Activated CD8-positive, alpha-beta memory T cell treated with anti-CD3 and anti-CD28 coated beads for 36 hours (primary cell): ENCODE measurements around the gene DNAJB12. TPM values are rescaled to one million over a fixed set of nuclear protein-coding genes. Genes with fewer than 3 reads are reported as not detected.
"Not testable (repeated sequence)": the region's sequence is repeated elsewhere in the genome, so short reads cannot be mapped to it uniquely, and the experiment has no call there.

ENCODE experiments used
- CTCF ChIA-PET: fragments of 350-600 bp; sonication (Branson Sonifier 250); formaldehyde crosslinking; loops from one replicate; lab custom pipeline; 2021; ENCODE audit warnings: antibody characterized with exemption; lab: Charles Lee
- POLR2A ChIA-PET: fragments of 350-600 bp; sonication (Branson Sonifier 250); formaldehyde crosslinking; loops from one replicate; lab custom pipeline; 2021; ENCODE audit warnings: antibody characterized with exemption; lab: Charles Lee
- total RNA-seq, 2 experiments: library from RNA; stranded (reverse); gene quantifications; one replicate each; pipeline ENCODE4 v1.2.3, GENCODE V29; 2021

DNAJB12 gene
- total RNA-seq, 2 experiments from 2014 or later, result 28.0 to 28.7 TPM

DNA sequence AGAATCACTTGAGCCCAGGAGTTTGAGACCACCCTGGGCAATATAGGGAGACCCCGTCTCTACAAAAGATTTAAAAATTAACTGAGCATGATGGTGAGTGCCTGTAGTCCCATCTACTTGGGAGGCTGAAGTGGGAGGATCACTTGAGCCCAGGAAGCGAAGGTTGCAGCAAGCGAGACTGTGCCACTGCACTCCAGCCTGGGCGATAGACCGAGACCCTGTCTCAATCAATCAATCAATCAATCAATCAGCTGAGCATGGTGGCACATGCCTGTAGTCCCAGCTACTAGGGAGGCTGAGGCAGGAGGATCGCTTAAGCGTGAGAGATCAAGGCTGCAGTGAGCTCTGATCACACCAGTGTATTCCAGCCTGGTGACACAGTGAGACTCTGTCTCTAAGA is 40.5 kb downstream of the DNAJB12 start:
- POLR2A ChIA-PET, result no interaction called here
- CTCF ChIA-PET, result interaction anchor here (0.7 to 1.3 kb wide), 2 partner anchors 9 to 30 kb away, joined by 3 read pairs; no protein-coding TSS in a partner anchor

DNA sequence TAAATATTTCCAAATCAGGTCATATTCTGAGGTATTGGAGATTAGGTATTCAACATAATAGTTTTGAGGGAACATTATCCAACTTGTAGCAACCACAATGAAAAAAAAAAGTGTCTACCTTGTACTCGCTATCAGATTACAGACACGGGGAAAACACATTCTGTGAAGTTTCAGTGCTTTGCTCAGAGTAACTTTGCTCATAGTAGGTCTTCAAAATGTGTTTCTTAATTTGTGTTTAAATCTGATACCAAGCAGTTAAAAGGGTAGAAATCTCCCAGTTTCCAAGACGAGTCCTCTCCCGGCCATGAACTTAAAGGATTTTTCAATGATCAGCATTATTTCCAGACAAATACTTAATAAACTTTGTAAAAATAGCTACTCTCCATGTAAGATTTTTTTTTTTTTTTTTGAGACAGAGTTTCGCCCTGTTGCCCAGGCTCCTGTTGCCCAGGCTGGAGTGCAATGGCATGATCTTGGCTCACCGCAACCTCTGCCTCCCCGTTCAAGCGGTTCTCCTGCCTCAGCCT is 41.8 kb downstream of the DNAJB12 start:
- CTCF ChIA-PET, result no interaction called here
- POLR2A ChIA-PET, result no interaction called here

DNA sequence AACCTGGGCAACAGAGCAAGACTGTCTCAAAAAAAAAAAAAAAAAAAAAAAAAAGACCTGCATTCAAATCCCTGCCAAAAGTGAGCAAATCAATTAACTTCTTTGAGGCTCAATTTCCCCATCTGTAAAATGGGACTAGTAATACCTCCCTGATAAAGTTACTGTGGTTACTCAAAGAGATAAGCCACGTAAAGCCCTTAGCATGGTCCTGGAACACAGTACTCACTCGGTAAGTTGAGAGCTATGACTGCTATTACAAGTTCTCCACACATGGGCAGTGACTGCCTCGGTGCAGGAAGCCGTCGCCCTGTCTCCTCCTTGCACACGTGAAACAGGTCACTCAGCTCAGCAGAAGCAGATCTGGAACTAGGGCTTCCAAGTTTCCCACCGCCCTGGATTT is 43.1 kb downstream of the DNAJB12 start:
- POLR2A ChIA-PET, result no interaction called here
- CTCF ChIA-PET, result interaction anchor here (0.6 to 1.1 kb wide), 3 partner anchors 10 to 26 kb away, joined by 3 to 7 read pairs (median 5); no protein-coding TSS in a partner anchor

DNA sequence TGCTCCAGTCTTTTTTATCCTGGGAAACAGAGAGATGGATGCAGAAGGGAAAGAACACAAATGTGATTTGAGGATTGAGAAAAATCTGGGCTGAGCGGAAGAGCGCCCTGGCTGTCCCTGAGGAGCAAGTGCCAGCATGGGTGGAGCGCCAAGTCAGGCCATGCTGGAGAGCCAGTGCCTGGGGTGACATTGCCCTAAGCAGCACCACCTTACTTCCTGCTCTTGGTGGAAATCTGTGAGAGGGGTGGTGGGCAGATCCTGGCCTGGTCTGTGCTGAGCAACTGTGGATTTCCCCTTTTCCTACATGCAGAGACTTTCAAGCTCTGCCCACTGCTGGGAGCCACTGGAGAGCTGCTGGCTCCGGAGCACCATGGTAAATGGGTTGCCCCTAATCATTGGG is 44.1 kb downstream of the DNAJB12 start:
- ChIA-PET CTCF (interaction anchor here (0.6 to 1.1 kb wide), 4 partner anchors 11 to 32 kb away, joined by 3 to 7 read pairs (median 4); no protein-coding TSS in a partner anchor), POLR2A (no interaction called here)

DNA sequence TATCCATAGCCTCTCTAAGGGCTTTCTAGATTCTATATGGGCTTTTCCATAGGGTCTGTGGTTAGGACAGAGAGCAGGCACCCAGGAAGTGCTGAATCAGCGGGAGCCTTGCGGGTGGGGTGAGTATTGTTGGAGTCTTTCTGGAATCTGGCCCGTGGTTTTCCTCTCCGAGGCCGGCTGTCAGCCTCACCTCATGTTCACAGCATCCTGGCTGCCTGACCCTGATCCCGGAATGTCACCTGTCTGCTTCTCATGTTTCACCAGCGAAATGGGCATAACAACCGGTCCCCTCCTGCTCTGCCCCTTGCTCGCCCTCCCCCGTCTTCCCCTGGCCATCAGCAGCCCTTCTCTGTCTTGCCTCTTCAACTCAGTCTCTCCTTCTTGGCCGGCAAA is 44.5 kb downstream of the DNAJB12 start:
- POLR2A ChIA-PET, result no interaction called here
- CTCF ChIA-PET, result interaction anchor here (1.1 kb wide), 1 partner anchor 32 kb away, joined by 3 read pairs; no protein-coding TSS in a partner anchor

DNA sequence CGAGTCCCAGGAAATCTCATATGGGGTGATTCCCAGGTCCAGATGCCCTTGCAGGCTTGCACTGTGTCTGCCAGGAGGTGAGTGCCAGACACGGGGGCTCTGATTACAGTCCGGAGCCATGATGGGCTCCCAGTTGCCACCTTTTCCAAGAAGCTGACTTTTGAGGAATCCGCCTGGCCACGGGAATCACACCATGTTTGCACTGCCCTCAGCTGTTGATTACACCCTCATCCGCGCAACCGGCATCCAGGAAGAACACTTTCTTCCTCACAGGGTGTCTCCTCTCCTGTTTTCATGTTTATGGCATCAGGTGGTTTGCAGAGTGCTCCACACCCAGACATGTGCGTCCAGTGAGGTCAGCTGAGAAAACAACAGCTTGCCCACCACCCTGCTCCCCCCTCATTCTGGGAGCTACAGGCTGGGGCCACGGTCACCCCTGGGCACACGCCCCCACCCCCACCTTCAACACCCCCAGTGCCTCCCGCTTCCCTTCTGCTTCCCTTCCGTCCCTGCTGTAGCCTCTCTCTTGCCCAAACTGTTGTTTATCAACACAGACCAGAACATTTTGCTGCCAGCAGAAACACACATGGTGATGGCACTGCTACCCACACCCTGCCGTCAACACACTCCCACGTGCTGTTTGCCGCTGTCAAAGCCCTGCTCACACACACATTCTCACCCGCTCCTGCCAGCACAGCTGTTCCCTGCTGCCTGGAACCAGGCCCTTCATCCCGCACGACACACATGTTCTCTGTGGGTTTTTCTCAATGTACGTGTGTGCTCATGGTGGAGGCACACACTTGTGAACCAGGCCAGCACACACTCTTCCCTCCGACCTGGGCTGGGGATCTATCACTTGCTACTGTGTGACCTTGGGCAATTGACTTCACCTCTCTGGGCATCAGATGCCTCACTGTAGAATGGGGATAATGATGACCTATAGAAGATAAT is 45.2 kb downstream of the DNAJB12 start:
- ChIA-PET POLR2A (interaction anchor here (0.5 to 1.8 kb wide), 3 partner anchors 9 to 89 kb away, joined by 3 to 13 read pairs (median 8); no protein-coding TSS in a partner anchor), CTCF (interaction anchor here (0.6 to 1.0 kb wide), 2 partner anchors 9 to 13 kb away, joined by 3 to 6 read pairs; no protein-coding TSS in a partner anchor)

DNA sequence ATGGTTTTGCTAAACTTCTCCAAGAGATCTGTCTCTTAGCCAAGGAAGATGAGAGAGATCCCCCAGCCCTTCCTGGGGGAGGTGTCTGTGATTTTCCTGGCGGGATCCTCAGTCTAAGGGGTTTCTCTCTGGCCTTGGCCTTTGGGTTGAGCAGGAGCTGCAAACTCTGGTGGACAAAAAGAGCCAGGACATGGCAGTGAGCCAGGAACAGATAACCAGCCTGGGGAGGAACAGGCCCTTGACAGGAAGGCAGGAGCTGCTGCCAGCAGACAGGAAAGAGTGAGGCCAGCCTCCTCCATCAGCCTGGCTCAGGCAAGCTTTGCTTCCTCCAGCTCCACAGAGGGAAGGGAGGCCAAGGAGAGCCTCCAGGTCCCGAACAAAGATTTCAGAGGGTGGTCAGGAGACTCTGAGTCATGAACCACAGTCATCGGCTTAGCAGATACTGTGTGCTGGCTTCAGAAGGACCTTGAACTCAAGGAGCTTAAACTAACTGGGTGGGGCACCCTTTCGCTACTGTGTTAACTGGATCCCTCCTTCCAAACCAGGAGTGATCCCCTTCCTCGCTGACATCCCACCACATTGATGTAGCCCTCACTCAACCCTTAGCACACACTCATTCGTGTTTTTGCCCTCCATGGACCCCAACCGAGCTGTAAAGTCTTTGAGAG is 46.3 kb downstream of the DNAJB12 start:
- ChIA-PET CTCF (interaction anchor here (0.6 to 1.0 kb wide), 2 partner anchors 10 to 12 kb away, joined by 3 to 6 read pairs; no protein-coding TSS in a partner anchor), POLR2A (interaction anchor here (0.5 to 1.8 kb wide), 5 partner anchors 10 to 88 kb away, joined by 3 to 13 read pairs (median 5); no protein-coding TSS in a partner anchor)

DNA sequence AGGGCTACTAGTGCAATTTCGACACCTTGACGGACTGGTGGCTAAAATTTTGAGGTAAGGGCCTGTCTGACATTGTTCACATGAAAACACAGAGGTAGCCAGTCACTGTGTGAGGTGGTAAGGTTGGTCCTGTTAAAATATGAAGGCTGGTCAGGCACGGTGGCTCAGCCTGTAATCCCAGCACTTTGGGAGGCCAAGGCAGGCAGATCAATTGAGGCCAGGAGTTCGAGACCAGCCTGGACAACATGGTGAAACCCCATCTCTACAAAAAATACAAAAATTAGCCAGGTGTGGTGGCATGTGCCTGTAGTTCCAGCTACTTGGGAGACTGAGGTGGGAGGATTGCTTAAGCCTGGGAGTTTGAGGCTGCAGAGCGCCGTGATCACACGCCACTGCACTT is 47.0 kb downstream of the DNAJB12 start:
- CTCF ChIA-PET, result not testable (repeated sequence)
- POLR2A ChIA-PET, result interaction anchor here (1.8 kb wide), 1 partner anchor 10 kb away, joined by 13 read pairs; no protein-coding TSS in a partner anchor

DNA sequence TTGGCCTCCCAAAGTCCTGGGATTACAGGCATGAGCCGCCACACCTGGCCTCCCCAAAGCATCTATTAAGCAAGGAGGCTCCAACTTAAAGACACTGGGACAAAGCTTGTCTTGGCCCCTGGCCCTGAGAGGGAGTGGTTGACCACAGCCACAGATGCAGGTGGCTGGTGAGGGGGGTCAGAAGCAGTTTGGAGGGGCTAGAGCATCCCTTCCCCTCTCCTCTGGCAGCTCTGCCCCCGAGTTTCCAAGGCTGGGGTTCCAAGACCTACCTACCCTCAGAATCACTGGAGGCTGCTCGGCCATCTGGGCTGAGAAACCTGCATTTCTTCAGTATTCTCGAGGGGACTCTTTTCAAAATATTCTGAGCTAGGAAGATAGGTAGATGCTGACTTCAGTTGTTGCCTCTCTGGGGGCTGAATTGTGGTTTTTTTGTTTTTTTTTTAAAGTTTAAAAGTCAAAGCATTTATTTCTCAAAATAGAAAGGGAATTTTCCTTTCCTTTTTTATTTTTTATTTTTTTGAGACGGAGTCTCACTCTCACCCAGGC is 48.4 kb downstream of the DNAJB12 start:
- ChIA-PET CTCF (interaction anchor here (0.7 to 1.7 kb wide), 4 partner anchors 9 to 31 kb away, joined by 3 to 5 read pairs (median 4); no protein-coding TSS in a partner anchor), POLR2A (interaction anchor here (0.7 to 2.6 kb wide), 6 partner anchors 9 to 89 kb away, joined by 3 to 18 read pairs (median 10); partner anchors contain the start of gene DDIT4)

DNA sequence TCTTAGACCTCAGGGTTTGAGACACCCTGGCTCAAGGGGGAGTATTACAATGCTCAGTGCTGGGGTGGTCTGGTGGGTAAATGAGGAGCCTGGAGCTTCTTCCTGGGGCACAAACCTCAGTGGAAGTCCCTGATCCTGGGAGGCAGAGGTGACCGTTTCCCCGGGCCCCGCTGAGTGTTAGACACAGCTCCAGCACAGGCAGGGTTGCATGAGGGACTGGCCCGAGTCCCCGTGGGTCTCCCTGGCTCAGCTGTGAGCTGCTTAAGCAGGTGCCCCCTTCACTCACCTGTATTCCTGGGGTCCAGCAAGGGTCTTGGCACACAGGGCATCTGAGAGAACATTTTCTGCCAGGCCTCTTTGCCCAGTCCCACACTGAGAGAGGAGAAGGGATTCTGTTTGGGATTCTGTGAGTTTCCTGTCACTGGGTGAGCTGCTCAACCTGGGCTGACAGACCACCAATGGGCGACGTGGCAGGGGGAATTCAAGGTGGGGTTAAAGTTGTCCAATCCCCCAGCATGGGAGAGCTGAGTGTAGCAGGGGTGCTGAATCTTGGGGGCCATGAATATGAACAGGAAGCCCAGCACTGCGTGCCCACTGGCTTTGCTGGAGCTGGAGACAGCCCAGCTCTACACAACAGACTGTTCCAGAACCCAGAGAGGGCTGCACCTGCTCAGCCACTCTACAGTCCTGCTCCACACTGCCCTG is 51.1 kb downstream of the DNAJB12 start:
- CTCF ChIA-PET, result interaction anchor here (0.6 to 1.2 kb wide), 4 partner anchors 29 to 1312 kb away, joined by 3 read pairs; no protein-coding TSS in a partner anchor
- POLR2A ChIA-PET, result interaction anchor here (0.5 to 1.6 kb wide), 7 partner anchors 12 to 55 kb away, joined by 3 to 15 read pairs (median 3); no protein-coding TSS in a partner anchor

DNA sequence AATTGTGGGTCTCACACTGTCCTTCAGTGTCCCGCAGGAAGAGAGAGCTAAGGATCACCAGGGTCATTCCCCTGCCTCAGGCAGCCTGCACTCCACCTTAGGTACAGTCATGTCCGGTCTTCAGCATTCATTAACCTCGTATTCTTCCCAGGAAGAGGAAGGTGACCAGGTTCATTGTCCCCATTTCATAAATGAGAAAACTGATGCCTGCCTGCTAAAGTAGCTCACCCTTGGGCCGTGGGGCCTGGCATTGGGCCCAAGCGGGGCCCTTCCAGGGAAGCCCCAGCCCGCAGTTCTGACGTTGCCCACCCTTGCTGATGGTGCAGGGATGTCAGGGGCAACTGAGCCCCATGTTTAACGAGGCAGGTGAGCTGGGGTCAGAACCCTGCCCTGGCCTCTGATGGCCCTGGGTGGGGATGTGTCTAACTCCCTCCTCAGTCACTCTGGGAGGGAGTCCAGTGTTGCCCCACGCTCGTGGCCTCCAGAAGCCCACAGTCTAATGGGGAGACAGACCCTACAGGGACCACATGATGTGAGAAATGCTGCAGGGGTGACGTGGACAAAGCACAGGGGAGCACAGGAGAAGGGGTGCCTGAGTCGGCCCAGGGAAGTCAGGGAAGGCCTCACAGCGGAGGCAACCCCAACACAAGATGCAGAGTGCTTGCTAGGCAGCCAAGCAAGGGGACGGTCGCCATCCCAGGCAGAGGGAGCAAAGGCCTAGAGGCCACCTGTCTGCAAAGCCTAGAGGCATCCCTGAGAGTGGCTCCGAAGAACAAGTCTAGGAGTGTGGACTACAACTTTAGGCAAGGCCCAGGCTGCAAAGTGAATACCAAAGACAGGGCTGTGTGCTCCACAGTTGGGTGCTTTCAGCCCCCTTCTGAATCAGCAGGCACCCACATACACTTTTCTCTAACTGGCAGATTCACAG is 55.9 kb downstream of the DNAJB12 start:
- CTCF ChIA-PET, result interaction anchor here (0.6 to 1.3 kb wide), 4 partner anchors 12 to 230 kb away, joined by 3 to 8 read pairs (median 4); no protein-coding TSS in a partner anchor
- POLR2A ChIA-PET, result interaction anchor here (0.5 to 10.2 kb wide), 6 partner anchors 18 to 102 kb away, joined by 8 to 125 read pairs (median 34); partner anchors contain the start of gene DDIT4

DNA sequence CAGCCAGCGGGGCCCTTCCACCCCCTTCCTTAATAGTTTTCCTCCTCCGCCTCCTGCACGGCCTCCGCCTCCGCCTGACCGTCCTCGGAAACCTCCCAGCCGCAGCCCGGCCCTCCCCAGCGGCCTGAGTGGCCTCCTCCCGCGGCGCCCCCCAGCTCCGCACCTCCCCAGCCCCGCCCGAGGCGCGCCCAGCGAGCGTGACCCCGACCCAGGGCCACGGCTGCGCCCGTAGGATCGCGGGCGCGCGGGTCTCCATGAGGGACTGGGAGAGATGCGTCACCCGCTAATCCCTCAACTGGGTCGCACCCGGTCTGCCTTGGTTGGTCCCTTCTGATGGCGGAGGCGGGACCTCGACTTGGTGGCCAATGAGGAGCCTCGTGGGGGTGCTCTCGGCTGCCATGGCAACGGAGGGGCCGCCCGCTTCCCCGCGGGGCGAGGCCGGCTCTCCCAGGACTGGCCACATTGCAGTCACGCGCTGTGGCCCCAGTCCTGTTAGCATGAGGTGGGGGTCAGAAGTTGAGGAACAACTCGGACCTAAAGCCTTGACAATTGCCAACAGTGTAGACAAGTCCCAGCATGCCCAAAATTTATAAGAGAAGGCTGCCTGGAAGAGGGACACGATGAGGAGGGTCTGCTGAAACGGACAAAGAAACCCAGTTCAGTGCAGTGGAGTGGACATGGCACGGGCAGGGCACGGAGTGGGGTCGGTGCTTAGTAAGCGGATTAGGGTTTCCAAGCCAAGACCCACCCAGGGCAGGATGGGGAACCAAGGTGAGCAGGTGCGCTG is 56.7 kb downstream of the DNAJB12 start:
- ChIA-PET CTCF (interaction anchor here (0.6 to 1.9 kb wide), 14 partner anchors 8 to 229 kb away, joined by 3 to 17 read pairs (median 4); partner anchors contain the start of gene DDIT4), POLR2A (interaction anchor here (0.7 to 10.2 kb wide), 14 partner anchors 8 to 211 kb away, joined by 3 to 125 read pairs (median 11); partner anchors contain the start of genes ANAPC16, ASCC1 and DDIT4)

DNA sequence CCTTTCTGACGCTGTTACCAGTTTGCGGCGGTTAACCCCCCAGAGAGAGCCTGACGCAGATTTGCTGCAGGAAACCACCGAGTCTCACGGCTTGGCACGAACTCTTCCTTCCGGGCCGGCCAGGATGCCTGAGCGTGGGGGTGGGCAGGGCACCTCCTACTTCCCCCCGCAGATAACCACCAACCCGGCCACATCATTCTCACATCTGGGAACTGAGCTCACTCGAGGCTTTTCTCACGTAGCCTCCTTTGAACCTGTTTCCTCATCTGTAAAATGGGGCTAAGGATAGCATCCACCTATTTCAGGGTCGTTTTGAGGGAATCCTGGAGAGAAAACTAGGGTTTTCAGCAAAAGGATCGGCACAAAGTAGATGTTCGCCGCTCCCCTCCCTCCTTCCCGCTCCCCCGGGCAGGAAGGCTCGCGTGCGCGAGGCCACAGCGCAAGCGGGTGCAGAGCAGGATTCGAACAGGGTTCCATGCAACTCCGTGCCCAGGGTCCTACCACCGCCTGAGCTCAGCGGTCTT is 57.4 kb downstream of the DNAJB12 start:
- ChIA-PET CTCF (interaction anchor here (0.9 to 1.9 kb wide), 13 partner anchors 9 to 81 kb away, joined by 3 to 17 read pairs (median 4); partner anchors contain the start of genes ANAPC16, ASCC1 and DDIT4), POLR2A (interaction anchor here (0.7 to 10.2 kb wide), 17 partner anchors 8 to 210 kb away, joined by 3 to 125 read pairs (median 9); partner anchors contain the start of genes ANAPC16, ASCC1 and DDIT4)

DNA sequence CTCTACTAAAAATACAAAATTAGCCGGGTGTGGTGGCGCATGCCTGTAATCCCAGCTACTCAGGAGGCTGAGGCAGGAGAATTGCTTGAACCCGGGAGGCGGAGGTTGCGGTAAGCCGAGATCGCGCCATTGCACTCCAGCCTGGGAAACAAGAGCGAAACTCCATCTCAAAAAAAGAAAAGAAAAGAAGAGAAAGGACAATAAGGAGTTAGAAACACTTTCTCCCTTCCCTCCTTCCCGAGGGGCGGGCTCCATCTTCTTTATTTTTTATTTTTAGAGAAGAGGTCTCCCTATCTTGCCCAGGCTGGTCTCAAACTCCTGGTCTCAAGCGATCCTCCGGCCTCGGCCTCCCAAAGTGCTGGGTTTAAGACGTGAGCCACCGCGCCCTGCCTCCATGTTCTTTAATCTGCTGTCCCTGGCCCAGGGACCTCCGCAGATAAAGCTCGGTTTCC is 57.9 kb downstream of the DNAJB12 start:
- ChIA-PET CTCF (interaction anchor here (0.7 to 1.9 kb wide), 12 partner anchors 9 to 81 kb away, joined by 3 to 17 read pairs (median 4); partner anchors contain the start of genes ANAPC16, ASCC1 and DDIT4), POLR2A (interaction anchor here (0.7 to 10.2 kb wide), 16 partner anchors 9 to 209 kb away, joined by 3 to 125 read pairs (median 9); partner anchors contain the start of genes ANAPC16, ASCC1 and DDIT4)
